K562 (cell line): ENCODE data around the gene IGSF8. TPM values are rescaled to one million over a fixed set of nuclear protein-coding genes. Genes with fewer than 3 reads are reported as not detected.

Experiments
- ATF7 ChIP-seq: fragments of 450-650 bp; IDR thresholded peaks from 2 replicates; pipeline ENCODE4 v1.7.1; 2014; ENCODE audit warnings: mild to moderate bottlenecking, moderate library complexity
- CBFB ChIP-seq: sonication (generic); formaldehyde crosslinking; IDR thresholded peaks from 2 replicates; pipeline ENCODE4 v1.4.0; 2020; ENCODE audit warnings: mild to moderate bottlenecking, missing genetic modification reagents
- CEBPB ChIP-seq: fragments of 450-650 bp; IDR thresholded peaks from 2 replicates; pipeline ENCODE4 v1.6.1; 2016; ENCODE audit warnings: missing genetic modification characterization, missing compliant biosample characterization
- GABPB1 ChIP-seq: sonication (generic); formaldehyde crosslinking; IDR thresholded peaks from 2 replicates; pipeline ENCODE4 v1.8.0; 2022; ENCODE audit warnings: mild to moderate bottlenecking, missing genetic modification reagents
- L3MBTL2 ChIP-seq: fragments of 450-650 bp; IDR thresholded peaks from 2 replicates; pipeline ENCODE4 v1.6.1; 2016; ENCODE audit warnings: mild to moderate bottlenecking, moderate library complexity
- MECOM ChIP-seq: fragments of 250-450 bp; sonication (Bioruptor Pico); IDR thresholded peaks from 2 replicates; pipeline ENCODE4 v1.8.0; 2022; ENCODE audit warnings: inconsistent platforms
- NR2C2 ChIP-seq, 2 experiments: fragments of 200-800 bp in 1 of 2; sonication (Bioruptor generic) in 1 of 2; sonication (generic) in 1 of 2; formaldehyde crosslinking in 1 of 2; IDR thresholded peaks; 2 replicates each; pipeline versions ENCODE4 v1.6.1 to v1.8.0; 2016 to 2022; ENCODE audit warnings: mild to moderate bottlenecking in 1 of 2, missing compliant biosample characterization in 1 of 2, missing genetic modification characterization in 1 of 2, missing genetic modification reagents in 1 of 2
- POLR2H ChIP-seq: IDR thresholded peaks from 2 replicates; pipeline ENCODE4 v1.6.1; 2016; ENCODE audit warnings: missing genetic modification characterization, low read depth, mild to moderate bottlenecking, control low read depth, missing compliant biosample characterization, moderate library complexity
- STAT5A ChIP-seq: IDR thresholded peaks from 2 replicates; pipeline ENCODE4 v1.6.1; 2012; ENCODE audit warnings: low read length, inconsistent platforms, borderline replicate concordance
- YY1 ChIP-seq, 3 experiments: IDR thresholded peaks; 2 replicates each; pipeline ENCODE4 v1.6.1; 2011; ENCODE audit warnings: low read length in 2 of 3, mild to moderate bottlenecking in 2 of 3, moderate library complexity in 2 of 3, borderline replicate concordance in 1 of 3, control low read depth in 1 of 3, low read depth in 1 of 3; ENCODE audit not compliant: insufficient read depth in 3 of 3, insufficient replicate concordance in 2 of 3, control insufficient read depth in 1 of 3, insufficient read length in 1 of 3; ENCODE audit errors: extremely low read depth in 1 of 3
- ZNF324 ChIP-seq: fragments of 250-450 bp; sonication (Bioruptor Pico); IDR thresholded peaks from 2 replicates; pipeline ENCODE4 v1.4.0; 2020; ENCODE audit warnings: mild to moderate bottlenecking
- polyA plus RNA-seq, 8 experiments: library from polyadenylated mRNA; depleted of rRNA in 4 of 8; stranded (reverse) in 5 of 8; unstranded in 3 of 8; fragments of >200 nt; fragmentation: Nextera tagmentation in 2 of 8; fragmentation: Illumina TruSeq in 1 of 8; extraction: Ambion mirVana in 2 of 8; extraction: Trizol in 1 of 8; gene quantifications; 2 replicates each; pipeline versions ENCODE4 v1.2.1 to v1.2.3, GENCODE V29; 2011 to 2014; ENCODE audit warnings: inconsistent platforms in 1 of 8, missing spikeins in 1 of 8
- total RNA-seq, 7 experiments: library from RNA; depleted of rRNA in 6 of 7; stranded (reverse); fragments of >200 nt in 6 of 7; fragmentation: Illumina TruSeq in 2 of 7; extraction: Trizol in 2 of 7; gene quantifications; 2 replicates each; pipeline versions ENCODE4 v1.2.1 to v1.2.3, GENCODE V29; 2011 to 2021; ENCODE audit warnings: low replicate concordance in 1 of 7
- TF ChIP-seq, protein P1 (sequence below): fragments of 250-450 bp; sonication (Bioruptor Pico); IDR thresholded peaks from 2 replicates; pipeline ENCODE4 v1.4.0; 2020; ENCODE audit warnings: mild to moderate bottlenecking
- TF ChIP-seq, protein P2 (sequence below): sonication (generic); formaldehyde crosslinking; IDR thresholded peaks from 2 replicates; pipeline ENCODE4 v1.8.0; 2022; ENCODE audit warnings: mild to moderate bottlenecking, missing genetic modification reagents
- TF ChIP-seq, protein P3 (sequence below): fragments of 450-650 bp; formaldehyde crosslinking; IDR thresholded peaks from 2 replicates; pipeline ENCODE4 v1.4.0; 2020; ENCODE audit warnings: mild to moderate bottlenecking, moderate library complexity
- TF ChIP-seq, protein P4 (sequence below), 2 experiments: fragments of 250-450 bp in 1 of 2; fragments of 450-650 bp in 1 of 2; sonication (Bioruptor Pico) in 1 of 2; IDR thresholded peaks; 2 replicates each; pipeline versions ENCODE4 v1.6.1 to v1.8.0; 2016 to 2021; ENCODE audit warnings: mild to moderate bottlenecking in 2 of 2, moderate library complexity in 2 of 2, missing compliant biosample characterization in 1 of 2, missing genetic modification characterization in 1 of 2
- TF ChIP-seq, protein P5 (sequence below): fragments of 250-450 bp; sonication (Bioruptor Pico); IDR thresholded peaks from 2 replicates; pipeline ENCODE4 v1.8.0; 2022; ENCODE audit warnings: inconsistent platforms, mild to moderate bottlenecking, moderate library complexity, borderline replicate concordance
- TF ChIP-seq, protein P6 (sequence below): fragments of 450-650 bp; formaldehyde crosslinking; IDR thresholded peaks from 2 replicates; pipeline ENCODE4 v1.4.0; 2020; ENCODE audit warnings: mild to moderate bottlenecking, moderate library complexity

IGSF8 gene
- total and polyA plus RNA-seq, 9 of the 15 experiments (the other 6 are each of a cell fraction or from before 2014, with no cell fraction given) = 0.32 to 11.7 (median 3.2) TPM

DNA sequence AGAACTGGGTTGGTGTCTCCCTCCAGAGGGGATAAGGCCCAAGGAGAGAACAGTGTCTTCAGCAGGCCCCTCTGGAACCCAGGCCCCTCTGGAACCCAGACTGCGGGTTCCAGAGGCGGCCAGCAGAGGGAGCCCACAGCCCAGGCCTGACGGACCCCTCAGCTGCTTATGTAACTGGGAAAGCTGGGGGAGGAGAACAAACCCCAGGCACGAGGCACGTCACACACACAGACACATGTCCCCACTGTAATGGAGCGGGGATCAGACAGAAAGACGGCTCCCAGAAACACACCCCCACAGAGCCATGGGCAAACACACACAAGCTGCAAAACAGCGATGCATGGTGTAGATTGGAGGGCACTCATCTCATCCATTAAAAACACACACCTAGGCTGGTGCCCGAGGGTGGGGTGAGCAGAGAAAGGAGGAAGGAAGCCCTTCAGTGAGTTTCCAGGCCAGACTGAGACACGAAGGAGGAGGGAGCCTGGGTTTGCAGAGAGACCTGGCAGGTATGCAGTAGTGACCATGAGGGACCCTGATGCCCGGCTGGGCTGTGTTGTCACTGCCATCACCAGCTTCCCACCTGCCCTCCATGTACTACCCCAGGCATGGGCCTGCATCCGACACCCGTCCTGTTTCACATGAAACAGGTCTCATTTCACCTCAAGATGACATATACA lies 2.8 kb upstream of the IGSF8 start (continued):
- TF ChIP-seq, protein P1, sequence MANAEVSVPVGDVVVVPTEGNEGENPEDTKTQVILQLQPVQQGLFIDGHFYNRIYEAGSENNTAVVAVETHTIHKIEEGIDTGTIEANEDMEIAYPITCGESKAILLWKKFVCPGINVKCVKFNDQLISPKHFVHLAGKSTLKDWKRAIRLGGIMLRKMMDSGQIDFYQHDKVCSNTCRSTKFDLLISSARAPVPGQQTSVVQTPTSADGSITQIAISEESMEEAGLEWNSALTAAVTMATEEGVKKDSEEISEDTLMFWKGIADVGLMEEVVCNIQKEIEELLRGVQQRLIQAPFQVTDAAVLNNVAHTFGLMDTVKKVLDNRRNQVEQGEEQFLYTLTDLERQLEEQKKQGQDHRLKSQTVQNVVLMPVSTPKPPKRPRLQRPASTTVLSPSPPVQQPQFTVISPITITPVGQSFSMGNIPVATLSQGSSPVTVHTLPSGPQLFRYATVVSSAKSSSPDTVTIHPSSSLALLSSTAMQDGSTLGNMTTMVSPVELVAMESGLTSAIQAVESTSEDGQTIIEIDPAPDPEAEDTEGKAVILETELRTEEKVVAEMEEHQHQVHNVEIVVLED = no peak
- TF ChIP-seq MECOM (CRISPR knock-in tag) (no peak), STAT5A (no peak), ZNF324 (CRISPR knock-in tag) (no peak), YY1 (IDR thresholded peaks at IDR 0.05; ENCODE audit: borderline replicate concordance in 1 of 3, control insufficient read depth in 1 of 3, extremely low read depth in 1 of 3, insufficient read depth in 3 of 3, insufficient read length in 1 of 3, insufficient replicate concordance in 2 of 3, low read depth in 1 of 3, low read length in 2 of 3) (peak in 1 of 3 experiments; percentile 36), CBFB (CRISPR knock-in tag) (0 out of 2 replicates have a peak, but pooled peaks have one; percentile 39), NR2C2 (CRISPR knock-in tag; IDR thresholded peaks at IDR 0.05) (0 out of 2 replicates have a peak, but pooled peaks have one; percentile 49), NR2C2 (tag; IDR thresholded peaks at IDR 0.05) (no peak), GABPB1 (CRISPR knock-in tag) (no peak), ATF7 (peak; percentile 74; the same call in 1 of the 2 replicates), CEBPB (tag) (peak; percentile 55; the same call in 1 of the 2 replicates), POLR2H (no peak), L3MBTL2 (peak; percentile 87)
- TF ChIP-seq, protein P2, sequence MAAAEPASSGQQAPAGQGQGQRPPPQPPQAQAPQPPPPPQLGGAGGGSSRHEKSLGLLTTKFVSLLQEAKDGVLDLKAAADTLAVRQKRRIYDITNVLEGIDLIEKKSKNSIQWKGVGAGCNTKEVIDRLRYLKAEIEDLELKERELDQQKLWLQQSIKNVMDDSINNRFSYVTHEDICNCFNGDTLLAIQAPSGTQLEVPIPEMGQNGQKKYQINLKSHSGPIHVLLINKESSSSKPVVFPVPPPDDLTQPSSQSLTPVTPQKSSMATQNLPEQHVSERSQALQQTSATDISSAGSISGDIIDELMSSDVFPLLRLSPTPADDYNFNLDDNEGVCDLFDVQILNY (CRISPR knock-in tag) = peak; percentile 72; the same call in 1 of the 2 replicates
- TF ChIP-seq, protein P3, sequence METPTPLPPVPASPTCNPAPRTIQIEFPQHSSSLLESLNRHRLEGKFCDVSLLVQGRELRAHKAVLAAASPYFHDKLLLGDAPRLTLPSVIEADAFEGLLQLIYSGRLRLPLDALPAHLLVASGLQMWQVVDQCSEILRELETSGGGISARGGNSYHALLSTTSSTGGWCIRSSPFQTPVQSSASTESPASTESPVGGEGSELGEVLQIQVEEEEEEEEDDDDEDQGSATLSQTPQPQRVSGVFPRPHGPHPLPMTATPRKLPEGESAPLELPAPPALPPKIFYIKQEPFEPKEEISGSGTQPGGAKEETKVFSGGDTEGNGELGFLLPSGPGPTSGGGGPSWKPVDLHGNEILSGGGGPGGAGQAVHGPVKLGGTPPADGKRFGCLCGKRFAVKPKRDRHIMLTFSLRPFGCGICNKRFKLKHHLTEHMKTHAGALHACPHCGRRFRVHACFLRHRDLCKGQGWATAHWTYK (CRISPR knock-in tag) = peak; percentile 36; the same call in 1 of the 2 replicates
- TF ChIP-seq, protein P4, sequence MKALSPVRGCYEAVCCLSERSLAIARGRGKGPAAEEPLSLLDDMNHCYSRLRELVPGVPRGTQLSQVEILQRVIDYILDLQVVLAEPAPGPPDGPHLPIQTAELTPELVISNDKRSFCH (CRISPR knock-in tag; IDR thresholded peaks at IDR 0.05) = no peak
- TF ChIP-seq, protein P4 (tag; IDR thresholded peaks at IDR 0.05) = no peak
- TF ChIP-seq, protein P5, sequence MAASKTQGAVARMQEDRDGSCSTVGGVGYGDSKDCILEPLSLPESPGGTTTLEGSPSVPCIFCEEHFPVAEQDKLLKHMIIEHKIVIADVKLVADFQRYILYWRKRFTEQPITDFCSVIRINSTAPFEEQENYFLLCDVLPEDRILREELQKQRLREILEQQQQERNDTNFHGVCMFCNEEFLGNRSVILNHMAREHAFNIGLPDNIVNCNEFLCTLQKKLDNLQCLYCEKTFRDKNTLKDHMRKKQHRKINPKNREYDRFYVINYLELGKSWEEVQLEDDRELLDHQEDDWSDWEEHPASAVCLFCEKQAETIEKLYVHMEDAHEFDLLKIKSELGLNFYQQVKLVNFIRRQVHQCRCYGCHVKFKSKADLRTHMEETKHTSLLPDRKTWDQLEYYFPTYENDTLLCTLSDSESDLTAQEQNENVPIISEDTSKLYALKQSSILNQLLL = no peak
- TF ChIP-seq, protein P6, sequence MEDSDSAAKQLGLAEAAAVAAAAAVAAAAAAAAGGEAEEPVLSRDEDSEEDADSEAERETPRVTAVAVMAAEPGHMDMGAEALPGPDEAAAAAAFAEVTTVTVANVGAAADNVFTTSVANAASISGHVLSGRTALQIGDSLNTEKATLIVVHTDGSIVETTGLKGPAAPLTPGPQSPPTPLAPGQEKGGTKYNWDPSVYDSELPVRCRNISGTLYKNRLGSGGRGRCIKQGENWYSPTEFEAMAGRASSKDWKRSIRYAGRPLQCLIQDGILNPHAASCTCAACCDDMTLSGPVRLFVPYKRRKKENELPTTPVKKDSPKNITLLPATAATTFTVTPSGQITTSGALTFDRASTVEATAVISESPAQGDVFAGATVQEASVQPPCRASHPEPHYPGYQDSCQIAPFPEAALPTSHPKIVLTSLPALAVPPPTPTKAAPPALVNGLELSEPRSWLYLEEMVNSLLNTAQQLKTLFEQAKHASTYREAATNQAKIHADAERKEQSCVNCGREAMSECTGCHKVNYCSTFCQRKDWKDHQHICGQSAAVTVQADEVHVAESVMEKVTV (CRISPR knock-in tag) = peak; percentile 83
